ENCODE results near the gene INPP5A.
"Not testable (repeated sequence)": the region's sequence is repeated elsewhere in the genome, so short reads cannot be mapped to it uniquely, and the experiment has no call there.

INPP5A gene

DNA sequence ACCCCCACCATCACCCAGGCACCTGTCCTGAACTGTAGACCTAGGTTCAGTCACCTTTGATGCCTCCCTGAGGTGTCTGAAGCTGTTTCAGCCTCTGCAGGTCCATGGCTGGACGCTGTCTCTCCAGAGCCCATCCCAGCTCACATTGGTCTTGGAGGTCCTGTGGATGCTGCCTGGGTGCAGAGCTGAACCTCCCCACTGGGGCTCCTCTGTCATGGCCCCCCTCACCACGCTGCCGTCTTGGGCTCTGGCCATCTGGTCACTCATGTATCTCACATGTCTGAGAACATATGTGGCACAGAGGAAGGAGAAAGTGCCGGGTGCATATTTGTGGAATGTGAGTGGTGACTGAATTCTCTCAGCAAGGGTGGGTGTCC, 139.5 kb downstream of the INPP5A start:
- no peak overlapping the region for H3K27ac ChIP-seq
- TF ChIP-seq ZFX (IDR thresholded peaks at IDR 0.05): no peak
- TF ChIP-seq, protein P1, sequence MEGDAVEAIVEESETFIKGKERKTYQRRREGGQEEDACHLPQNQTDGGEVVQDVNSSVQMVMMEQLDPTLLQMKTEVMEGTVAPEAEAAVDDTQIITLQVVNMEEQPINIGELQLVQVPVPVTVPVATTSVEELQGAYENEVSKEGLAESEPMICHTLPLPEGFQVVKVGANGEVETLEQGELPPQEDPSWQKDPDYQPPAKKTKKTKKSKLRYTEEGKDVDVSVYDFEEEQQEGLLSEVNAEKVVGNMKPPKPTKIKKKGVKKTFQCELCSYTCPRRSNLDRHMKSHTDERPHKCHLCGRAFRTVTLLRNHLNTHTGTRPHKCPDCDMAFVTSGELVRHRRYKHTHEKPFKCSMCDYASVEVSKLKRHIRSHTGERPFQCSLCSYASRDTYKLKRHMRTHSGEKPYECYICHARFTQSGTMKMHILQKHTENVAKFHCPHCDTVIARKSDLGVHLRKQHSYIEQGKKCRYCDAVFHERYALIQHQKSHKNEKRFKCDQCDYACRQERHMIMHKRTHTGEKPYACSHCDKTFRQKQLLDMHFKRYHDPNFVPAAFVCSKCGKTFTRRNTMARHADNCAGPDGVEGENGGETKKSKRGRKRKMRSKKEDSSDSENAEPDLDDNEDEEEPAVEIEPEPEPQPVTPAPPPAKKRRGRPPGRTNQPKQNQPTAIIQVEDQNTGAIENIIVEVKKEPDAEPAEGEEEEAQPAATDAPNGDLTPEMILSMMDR (conservative IDR thresholded peaks at IDR 0.05): no peak

DNA sequence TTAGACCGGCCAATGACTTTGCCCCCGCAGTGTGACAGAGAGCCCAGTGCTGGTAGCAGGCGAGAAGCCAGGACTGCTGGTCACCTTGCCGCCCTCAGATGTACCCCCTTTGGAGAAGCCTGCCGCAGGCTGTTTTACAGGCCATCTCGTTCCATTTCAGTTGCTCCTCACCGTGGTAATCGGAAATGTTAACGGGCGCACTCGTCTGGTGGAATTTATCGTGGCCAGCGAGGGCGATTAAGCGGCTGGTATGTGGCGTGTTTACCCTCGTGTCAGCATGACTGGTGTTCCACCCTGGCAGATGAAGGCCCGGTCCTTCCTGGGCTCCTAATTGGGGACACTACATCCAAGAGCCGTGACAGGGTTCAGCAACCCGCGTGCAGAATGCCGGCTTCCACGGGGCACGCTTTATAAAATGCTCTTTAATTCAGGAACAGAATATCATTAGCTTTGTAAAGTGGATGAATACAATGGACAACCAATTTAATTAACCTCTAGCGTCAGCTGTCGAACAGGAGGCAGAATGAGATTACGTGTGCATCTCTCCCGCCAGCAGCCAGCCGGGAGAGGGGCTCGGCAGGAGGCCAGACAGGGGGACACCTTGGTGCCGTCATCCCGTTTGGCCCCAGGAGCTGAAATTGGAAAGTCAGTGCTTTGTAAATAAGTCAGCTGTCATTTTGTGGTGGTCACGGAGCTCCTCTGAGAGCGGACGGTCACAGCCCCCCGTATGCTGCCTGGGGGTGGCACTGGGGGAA, 140.1 kb downstream of the INPP5A start:
- TF ChIP-seq, protein P1 (conservative IDR thresholded peaks at IDR 0.05): no peak
- no peak for TF ChIP-seq ZFX (IDR thresholded peaks at IDR 0.05)
- no peak overlapping the region for H3K27ac ChIP-seq

- H3K27ac ChIP-seq: no peak overlapping the region
- TF ChIP-seq, protein P1 (conservative IDR thresholded peaks at IDR 0.05): no peak
- no peak for TF ChIP-seq ZFX (IDR thresholded peaks at IDR 0.05)
Measured at GRCh38 chr10:132678436-132679216, 141.0 kb downstream of the INPP5A start.

- no peak overlapping the region for H3K27ac ChIP-seq
- no peak for TF ChIP-seq ZFX (IDR thresholded peaks at IDR 0.05)
- TF ChIP-seq, protein P1 (conservative IDR thresholded peaks at IDR 0.05): no peak
Measured at GRCh38 chr10:132679217-132679595, 141.6 kb downstream of the INPP5A start.

DNA sequence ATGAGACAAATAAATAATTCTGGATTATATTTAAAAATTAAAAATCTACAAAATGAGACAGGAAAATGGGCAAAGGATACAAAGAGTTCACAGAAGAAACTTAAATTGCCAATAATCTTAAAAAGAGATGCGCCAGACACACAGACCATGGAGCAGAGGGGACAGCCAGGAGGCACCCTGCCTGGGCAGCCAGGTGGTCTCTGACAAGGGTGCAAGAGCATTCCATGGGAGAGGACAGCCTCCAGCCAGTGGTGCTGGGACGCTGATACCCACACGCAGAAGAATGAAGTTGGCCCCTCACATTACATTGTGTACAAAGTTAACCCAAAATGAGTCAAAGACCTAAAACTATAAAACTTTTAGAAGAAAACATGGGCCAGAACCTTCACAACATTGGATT, 142.1 kb downstream of the INPP5A start:
- TF ChIP-seq, protein P1 (conservative IDR thresholded peaks at IDR 0.05): no peak
- no peak for TF ChIP-seq ZFX (IDR thresholded peaks at IDR 0.05)
- no peak overlapping the region for H3K27ac ChIP-seq

- not testable (repeated sequence) for H3K27ac ChIP-seq
Measured at GRCh38 chr10:132680741-132681140, 143.2 kb downstream of the INPP5A start.

DNA sequence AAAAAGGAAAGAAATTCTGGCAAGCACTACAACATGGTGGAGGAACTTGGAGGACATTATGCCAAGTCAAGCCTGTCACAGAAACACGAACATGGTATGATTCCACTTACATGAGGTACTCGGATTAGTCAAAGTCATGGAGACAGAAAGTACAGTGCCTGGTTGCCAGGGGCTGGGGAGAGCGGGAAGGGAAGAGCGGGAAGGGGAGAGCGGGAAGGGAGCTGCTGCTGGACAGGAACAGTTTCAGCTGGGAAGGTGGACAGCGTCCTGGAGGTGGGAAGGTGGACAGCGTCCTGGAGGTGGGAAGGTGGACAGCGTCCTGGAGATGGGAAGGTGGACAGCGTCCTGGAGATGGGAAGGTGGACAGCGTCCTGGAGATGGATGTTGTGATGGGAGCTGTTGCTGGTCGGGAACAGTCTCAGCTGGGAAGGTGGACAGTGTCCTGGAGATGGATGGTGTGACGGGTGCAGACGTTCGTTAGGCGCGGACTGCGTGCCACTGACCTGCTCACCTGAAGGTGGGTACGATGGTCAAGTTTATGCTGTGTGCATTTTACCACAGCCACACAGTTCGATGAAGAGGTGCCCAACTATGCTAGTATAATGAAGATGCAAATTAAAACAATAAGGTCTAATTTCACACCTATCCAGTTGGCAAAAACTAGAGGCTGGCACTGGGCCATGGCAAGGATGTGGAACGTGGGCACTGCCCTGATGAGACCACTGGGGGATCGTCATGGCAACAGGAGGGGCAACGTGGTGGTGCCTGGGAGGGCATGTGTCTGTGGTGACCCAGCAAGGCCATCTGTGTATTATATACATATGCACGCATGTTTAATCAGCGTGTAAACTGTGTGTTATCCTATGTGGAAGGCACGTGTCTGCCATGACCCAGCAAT, 144.5 kb downstream of the INPP5A start:
- no peak overlapping the region for H3K27ac ChIP-seq
- TF ChIP-seq, protein P1 (conservative IDR thresholded peaks at IDR 0.05): no peak
- no peak for TF ChIP-seq ZFX (IDR thresholded peaks at IDR 0.05)
